ENCODE data around the gene MIB1.

MIB1 gene

DNA sequence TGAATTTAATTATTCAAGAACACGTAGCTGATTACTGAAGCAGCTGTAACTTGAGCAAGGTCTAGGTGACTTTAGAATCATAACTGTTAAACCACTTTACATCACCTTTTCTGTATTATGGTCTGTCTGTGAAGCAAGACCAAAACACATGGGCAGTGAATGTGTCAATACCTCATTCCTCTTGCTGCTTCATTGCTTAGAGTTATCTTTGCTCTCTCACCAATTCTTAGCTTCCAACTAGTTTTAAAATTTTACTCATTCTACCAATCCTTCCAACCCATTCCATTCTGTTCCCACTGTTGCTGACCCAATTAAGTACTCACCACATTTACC, 80.2 kb downstream of the MIB1 start:
- DNase-seq = no peak

DNA sequence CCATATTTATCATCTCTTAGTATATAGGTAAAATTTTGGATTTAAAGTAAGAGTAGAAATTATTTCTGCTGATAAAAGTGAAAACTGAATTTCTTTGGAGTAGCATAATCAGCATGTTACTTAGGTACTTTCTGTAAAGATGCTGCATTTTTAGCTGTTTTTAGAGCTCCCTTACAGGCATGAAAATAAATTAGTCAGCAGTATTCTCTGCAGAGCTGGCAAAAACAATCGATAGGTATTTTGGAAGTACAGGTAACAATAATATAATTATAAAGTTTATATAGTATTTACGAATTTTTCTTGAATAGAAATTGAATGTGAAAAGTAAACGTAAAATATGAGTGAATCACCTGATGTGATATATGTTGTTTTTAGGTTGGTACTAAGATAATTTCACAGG, 83.3 kb downstream of the MIB1 start:
- no peak for DNase-seq

DNA sequence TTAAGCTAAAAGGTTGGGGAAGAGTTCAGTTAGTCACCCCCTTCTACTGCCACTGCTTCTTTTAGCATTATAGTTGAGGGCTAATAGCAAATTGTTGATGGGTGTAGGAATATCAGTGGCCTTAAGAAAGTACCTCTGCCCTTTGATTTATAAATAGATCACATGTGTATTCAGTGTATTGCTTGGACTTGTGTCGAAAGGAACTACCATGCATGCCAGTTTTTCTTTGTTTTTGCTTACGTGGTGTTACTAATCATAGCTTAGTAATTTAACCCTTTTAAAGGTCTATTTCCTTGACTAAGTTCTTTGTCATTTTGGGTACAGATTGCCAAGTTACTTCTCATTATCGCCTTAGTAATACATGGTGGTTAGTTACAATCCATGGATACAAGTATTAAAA, 85.6 kb downstream of the MIB1 start:
- DNase-seq = no peak

DNA sequence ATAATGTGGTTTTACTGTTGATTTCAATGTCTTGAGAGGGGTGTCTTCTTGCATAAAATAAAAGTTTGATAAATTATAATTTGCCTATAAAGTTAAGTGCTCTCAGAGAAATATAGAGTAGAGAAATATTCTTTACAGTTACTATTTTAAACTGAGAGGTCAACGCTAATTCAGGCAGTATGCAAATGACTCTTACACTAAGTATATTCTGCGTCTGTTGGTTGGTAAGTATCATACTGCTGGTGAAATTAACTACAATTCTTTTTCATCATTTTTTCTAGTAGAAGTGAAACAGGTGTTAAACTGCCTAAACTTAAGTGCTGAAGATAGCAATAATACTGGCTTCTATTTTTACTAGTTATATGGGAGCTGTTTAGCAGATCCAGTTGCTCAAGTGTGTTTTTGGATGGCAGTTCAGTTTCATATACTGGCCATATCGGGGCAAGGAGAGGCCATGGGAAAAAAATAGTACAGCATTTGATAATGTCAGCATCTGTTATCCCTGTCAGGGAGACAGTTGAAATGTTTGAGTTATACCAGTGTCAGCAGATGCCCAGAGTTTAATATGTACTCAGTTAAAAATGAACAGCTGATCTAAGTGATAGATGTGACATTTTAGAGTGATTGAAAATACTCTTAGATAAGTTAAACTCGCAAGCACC, 86.2 kb downstream of the MIB1 start:
- no peak for DNase-seq

DNA sequence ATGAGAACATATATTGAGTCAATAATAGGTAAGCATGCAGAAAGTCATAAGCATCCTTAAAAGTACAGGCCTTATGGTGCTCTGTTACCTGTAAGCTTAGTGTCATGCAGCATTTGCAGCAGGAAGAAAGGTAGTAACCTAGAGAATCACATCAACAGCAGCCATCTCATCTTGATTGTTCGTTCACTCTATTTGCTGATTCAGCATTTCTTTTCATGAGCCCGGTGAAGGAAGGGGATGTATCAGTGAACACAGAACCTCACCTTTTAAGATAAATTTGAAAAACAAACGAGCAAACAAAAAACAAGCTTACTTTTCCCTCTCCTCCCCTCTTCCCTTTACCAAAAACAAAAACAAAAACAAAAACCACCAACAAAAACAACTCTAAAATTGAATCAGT, 89.9 kb downstream of the MIB1 start:
- no peak for DNase-seq

DNA sequence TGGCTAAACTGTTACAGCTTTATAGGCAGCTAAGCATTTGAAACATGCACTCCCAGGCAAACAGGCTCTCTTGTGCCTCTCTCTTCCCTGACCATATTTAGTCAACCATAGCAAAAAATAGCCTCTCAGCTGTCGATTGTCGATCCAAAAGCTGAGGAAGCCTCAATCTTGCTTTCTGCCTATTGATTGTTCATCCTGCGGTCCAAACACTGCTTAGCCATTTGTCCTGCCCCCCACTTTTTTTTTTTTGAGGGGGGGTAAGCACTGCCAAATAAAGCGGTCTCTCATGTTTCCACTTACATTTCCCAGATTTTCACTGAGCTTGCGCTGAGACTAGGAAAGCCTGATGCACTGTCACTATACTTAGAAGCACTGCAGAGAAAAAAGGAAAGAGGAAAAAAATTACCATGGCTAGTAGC, 90.8 kb downstream of the MIB1 start:
- no peak for DNase-seq

DNA sequence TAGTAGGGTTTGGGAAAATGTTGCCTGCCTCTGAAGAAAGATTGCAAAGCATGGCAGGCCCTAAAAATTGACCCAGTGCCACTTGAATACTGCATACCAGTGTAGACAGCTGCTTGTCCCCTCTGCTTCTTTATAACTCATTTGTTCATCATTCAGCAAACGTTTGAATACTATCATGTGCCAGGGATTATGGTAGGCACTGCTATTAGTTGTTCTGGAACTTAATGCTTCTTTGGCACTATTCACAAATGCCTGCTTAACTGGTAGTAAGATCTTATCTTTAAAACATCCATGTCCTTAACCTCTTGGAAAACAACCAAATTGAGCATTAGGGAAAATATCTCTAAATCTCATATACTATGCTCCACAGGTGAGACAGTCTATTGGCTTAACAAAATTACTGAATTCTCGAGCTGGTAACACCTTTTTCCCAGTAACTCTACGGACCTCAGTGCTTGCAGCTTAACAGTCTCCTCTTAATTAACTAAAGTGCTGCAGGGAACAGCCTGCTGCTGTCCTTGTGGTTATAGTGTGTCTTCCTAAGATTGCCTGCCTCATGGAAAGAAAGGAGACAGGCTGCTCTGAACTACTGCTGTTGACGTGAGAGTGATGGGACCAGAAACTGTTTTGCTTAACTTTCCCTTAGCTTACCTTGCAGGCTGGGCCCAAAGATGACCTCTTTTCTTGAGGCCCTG, 93.2 kb downstream of the MIB1 start:
- no peak for DNase-seq

DNA sequence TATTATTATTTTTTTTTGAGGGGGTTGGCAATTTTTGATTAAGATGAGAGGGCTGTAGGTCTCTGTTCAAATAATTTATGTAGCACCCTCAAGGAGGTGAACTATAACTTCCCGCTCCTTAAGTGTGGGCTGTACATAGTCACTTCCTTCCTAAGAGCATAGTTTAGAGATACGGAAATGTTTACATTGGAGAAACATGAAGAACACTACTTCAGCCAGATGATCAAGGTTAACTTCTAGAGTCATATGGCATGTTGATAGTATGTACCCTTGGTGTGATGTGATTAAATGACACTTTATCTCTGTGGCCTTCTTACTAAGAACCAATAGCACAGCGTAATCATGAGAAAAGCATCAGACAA, 93.7 kb downstream of the MIB1 start:
- DNase-seq = no peak

DNA sequence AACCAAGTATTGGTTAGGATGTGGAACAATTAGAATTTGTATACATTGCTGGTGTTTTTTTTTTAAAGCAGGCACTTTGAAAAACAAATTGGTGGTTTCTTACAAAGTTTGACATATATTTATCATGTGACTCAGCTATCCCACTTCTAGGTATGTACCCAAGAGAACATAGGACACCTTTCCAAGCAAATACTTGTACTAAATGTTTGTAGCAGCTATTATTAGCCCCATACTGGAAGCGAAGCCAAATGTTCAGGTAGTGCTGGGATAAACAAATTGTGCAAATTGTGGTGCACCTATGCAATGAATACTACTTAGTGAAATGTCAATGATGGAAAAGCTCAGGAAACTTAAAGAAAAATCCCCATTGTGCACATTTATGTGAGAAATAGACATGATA, 101.0 kb downstream of the MIB1 start:
- DNase-seq = no peak

DNA sequence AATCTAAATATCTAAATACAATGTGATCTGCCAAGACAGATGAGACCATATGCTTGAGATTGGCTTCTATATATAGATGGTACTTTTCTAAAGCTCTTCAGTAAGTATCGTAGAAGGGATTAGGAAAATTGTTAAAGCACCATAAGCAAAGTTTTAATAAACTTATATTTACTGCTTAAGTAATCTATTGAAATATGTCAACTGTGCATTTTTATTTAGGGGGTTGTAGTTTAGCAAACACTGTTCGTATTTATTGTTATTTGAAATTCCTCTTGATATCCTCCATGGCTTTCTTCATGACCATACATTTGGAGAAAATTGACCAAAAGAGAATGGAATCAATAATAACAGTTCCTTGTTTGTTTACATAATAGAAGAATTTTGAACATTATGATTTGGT, 102.7 kb downstream of the MIB1 start:
- no peak for DNase-seq

DNA sequence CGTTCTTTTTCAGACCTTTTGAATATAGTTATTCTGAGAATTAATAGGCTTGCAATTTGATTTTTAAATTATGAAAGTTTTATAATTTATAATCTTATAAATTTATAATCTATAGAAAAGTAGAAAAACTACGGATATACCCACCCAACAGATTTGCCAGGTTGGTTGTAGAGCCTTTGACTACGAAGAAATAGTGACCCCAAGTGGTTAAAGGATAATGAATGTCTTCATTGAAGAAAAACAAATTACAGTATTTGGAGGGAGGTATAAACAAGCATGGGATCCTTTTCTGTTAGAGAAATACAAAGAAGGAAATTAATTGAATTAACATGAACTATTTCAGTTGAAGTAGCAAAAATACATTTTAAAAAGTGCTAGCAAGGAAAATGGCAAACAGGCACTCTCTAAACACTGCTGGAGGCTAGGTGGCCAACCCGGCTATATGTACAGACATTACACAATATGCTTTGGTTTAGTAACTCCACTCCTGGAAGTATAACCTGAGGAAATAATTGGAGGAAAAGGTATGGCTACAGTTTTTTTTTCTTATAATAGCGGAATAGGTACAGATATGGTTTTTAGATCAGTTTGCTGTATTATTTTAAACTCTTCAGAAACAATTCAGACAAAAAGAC, 110.9 kb downstream of the MIB1 start:
- no peak for DNase-seq

DNA sequence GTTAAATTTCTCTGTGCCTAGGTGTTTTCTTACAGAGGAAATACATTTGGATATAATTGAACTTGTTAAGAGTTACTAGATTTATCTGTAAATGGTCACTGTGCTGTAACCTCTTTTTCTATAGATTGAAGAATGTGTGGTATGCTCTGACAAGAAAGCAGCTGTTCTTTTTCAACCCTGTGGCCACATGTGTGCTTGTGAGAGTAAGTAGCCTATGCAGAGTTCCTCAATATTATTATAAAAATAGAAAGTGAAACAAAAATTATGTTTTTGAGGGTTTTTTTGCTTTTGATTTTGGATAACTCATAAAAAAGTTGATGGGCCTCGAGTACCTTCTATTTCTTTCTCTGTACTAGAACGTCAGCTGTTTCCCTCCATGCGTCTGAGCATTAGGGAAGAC, 112.4 kb downstream of the MIB1 start:
- DNase-seq = no peak

DNA sequence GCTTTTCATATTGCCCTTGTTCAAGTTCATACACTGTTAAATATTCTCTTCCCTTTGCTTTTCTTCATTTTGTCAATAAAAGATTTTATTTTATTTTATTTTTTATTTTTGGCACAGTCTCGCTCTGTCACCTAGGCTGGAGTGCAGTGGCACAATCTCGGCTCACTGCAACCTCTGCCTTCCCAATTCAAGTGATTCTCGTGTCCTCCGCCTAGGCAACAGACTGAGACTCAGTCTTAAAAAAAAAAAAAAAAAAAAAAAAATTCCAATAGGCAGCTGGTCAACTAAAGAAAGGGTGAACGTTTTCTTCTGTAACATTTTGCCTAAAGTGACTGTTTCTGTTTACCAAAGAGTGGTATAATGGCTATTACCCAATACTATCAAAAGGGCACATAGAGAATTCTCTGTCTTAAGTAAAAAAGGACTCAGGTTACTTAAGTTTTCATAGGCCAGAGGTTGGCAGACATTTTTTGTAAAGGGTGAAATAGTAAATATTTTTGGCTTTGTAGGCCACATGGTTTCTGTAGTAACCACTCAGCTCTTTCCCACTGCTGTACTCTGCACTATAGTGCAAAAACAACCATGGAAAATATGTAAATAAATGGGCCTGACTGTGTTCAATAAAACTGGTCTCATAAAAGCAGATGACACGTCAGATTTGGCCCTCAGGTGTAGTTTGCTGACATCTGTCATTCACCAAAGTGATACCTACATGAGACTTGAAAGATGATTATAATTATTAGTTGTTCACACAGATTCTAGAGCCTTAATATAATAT, 113.4 kb downstream of the MIB1 start:
- DNase-seq = no peak

DNA sequence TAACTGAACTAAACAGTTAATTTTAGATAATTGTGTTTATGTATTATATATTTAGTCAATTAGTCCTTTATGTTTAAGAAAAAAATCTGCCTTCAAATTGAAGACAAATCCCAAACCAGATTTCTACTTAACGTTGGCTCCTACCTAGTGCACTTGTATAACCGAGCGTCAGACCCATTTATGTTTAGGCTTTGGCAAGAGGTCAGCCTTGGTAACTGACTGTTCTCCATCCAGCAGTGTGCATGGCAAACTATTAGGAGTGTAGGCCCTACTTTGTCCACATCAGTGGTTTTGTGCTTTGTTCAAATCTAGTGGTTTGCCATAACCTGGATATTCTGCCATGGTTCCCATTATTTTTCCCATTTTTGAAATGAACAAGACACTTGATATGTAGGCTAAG, 114.8 kb downstream of the MIB1 start:
- no peak for DNase-seq

DNA sequence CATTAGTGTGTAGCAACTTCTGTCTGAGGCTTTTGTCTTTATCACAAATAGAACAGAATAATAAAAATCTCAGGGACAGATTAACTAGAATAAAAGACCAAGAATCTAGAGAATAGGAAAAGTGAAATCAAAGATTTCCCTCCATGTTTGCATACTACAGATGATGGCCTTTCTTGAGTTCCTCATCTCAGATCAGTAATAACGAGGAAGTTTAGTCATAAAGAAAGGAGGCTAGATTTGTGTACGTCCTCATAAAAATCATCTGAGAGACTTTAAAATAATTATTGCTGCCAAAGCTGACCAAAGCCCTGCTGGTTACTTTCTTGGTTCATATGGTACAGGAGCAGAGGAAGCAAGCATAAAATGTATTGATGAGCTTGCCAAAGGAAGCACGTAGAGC, 117.3 kb downstream of the MIB1 start:
- DNase-seq = no peak

DNA sequence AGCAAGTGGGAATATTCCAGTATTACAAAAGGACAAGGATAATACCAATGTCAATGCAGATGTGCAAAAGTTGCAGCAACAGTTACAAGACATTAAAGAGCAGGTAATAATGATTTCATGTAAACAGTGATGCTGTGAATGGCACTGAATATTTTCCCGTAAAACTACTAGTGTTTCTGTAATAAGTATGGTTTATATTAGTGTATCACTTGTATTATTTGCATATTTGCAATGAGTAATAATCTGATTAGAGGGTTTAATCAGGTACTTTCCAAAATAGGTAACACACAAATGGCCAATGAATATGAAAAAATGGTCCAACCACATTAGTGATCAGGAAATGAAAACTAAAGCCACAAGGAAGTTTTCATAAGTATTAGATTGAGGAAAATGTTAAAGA, 118.0 kb downstream of the MIB1 start:
- DNase-seq = no peak

DNA sequence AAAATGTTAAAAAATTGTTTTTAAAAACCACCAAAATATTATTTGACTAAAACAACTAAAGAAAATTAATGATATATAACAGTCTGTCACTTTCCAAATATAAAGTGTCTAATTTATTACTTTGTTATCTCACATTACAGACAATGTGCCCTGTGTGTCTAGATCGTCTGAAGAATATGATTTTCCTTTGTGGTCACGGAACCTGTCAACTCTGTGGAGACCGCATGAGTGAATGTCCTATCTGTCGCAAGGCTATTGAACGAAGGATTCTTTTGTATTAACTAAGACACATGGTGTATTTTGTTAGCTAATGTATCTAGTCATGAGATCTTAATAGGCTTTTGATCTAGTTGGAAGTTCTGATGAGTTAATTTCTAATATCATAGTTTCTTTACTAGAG, 123.8 kb downstream of the MIB1 start:
- no peak for DNase-seq

DNA sequence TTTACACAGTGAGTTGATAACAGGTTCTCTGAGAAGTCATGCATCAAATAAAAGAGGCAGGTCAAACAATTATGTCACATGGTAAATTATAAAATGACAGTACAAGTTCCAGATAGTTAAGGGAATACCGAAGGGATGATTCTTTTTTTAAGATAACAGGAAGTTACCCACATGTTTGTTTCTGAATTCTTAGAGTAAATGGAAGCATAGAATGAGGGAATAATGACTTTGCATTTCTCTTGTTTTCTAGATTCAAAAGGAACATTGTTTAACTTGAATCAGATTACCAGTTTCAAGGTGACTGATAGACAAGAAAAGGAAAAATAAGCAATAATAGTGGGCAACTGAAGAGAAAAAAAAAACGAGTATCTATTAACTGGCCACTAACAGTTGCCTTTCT, 124.5 kb downstream of the MIB1 start:
- no peak for DNase-seq

DNA sequence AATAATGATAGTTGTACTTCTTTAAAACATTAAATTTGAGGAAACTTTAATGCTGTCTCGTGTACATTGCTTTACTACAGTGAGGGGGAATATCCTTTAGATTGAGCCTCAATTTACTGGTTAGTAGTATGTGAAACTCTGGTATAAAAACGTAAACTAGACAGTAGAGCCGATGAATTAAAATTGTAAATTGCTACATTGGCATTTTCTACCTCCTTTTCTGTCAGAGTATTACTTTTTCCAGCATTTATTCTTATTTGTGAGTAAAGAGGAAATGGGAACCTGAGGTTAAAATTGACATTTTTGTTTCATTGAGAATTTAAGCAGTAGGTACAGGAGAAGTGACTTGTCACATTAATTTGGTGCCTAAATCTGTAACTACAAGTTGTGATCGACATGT, 128.2 kb downstream of the MIB1 start:
- DNase-seq = no peak

DNA sequence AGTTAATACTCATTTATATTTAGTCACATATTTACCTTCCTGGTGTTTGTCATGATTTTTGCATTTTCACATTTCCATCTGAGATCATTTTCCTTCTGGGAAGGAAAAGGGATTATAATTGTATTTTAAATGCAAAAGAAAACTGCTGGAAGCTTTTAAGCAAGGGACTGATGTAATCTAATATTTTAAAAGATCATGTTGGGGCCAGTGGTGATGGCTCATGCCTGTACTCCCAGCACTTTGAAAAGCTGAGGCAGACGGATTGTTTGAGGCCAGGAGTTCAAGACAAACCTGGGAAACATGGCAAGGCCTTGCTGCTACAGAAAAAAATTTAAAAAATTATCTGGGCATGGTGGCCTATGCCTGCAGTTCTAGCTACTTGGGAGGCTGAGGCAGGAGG, 149.0 kb downstream of the MIB1 start:
- no peak for DNase-seq

DNA sequence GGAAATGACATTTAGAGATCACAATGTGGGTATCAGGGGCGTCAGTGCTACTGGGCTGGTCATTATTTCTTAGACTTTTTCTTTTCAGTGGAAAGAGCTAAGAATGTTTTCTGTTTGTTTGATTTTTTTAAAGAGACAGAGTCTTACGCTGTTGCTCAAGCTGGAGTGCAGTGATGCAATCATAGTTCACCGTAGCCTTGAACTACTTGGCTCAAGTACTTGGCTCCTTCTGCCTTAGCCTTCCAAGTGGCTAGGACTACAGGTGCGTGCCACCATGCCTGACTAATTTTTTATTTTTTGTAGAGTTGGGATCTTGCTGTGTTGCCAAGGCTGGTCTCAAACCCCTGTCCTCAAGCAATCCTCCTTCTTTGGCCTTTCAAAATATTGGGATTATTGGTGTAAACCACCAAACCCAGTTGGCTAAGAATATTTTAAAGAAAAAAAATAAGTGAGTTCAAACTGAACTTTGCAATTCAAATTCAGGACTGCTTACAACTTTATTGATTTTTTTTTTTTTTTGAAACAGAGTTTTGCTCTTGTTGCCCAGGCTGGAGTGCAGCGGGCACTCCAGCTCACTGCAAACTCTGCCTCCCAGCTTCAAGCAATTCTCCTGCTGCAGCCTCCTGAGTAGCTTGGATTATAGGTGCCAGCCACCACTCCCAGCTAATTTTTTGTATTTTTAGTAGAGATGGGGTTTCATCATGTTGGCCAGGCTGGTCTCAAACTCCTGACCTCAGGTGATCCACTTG, 154.2 kb downstream of the MIB1 start:
- DNase-seq = no peak

DNA sequence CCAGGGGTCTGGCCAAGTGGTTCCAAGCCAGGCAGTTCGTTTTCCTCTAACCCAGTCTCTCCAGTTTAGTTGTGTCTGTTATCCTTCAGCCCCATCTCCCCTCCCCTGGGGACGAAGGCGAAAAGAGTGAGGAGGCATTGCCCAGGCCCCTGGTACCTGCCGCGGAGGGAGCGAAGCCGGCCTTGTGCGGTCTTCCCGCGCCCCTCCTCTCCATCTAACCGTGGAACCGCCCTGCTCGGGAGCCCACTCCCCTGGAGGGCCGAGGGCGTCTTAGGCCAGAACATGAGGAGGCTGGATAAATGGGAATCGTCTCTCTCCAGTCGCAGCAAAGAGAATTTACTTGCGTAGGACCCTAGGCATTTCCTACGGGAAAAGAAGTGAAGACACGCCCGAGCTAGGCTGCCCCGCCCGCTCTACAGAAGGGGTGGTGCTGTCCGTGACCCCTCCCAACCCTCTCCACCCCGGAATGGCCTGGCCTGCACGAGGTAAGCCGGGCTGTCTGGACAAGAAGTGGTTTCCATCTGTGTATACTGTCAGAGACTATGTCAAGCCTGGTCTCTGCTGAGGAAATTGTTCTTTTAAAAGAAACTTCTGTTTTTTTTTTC, 156.2 kb downstream of the MIB1 start:
- DNase-seq = no peak

DNA sequence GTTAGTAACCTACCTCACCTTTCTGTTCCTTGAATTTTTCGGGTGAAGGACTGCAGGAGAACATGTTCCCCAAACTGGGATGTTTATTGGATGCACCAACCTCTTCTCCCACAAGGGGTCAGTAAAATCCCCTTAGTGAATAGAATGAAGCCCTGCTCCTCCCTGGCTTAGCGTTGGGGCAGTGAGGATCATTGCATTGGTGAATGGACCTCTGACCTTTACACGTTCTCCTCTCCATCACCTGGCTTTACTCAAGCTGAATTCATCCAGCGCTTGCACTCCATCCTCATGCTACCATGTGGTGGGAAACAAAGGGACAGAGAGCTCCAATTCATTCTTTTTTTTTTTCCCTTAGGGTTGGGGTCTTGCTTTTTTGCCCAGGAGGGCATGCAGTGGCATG, 157.2 kb downstream of the MIB1 start:
- DNase-seq = peak; percentile 28 to 29
